Osteoblast (primary cell): ENCODE data around the gene MALRD1. TPM values are rescaled to one million over a fixed set of nuclear protein-coding genes. Genes with fewer than 3 reads are reported as not detected.

ENCODE experiments used
- DNase-seq: peaks from one replicate; pipeline ENCODE4 v3.0.0; 2011; ENCODE audit warnings: low spot score, mixed read lengths; ENCODE audit not compliant: insufficient read length; ENCODE audit errors: missing footprints
- H2AFZ ChIP-seq: 2 replicates; pipeline ENCODE4 v1.6.0; 2011; ENCODE audit warnings: mild to moderate bottlenecking, low read length
- H3K27ac ChIP-seq: 2 replicates; pipeline ENCODE4 v1.5.1; 2011; ENCODE audit warnings: mild to moderate bottlenecking, low read depth, low read length, moderate library complexity
- H3K27me3 ChIP-seq: 2 replicates; pipeline ENCODE4 v1.6.0; 2012; ENCODE audit warnings: mild to moderate bottlenecking, control low read depth, inconsistent platforms, low read length, moderate library complexity; ENCODE audit not compliant: insufficient read depth
- H3K36me3 ChIP-seq: 2 replicates; pipeline ENCODE4 v1.5.1; 2011; ENCODE audit warnings: mild to moderate bottlenecking, low read length, control low read depth, moderate library complexity; ENCODE audit not compliant: insufficient read depth
- H3K4me1 ChIP-seq: 2 replicates; pipeline ENCODE4 v1.5.1; 2011; ENCODE audit warnings: mild to moderate bottlenecking, low read length, control low read depth, moderate library complexity; ENCODE audit not compliant: insufficient read depth
- H3K4me2 ChIP-seq: 2 replicates; pipeline ENCODE4 v1.6.0; 2011; ENCODE audit warnings: mild to moderate bottlenecking, low read length; ENCODE audit not compliant: insufficient read depth
- H3K4me3 ChIP-seq: fragments of 200-600 bp; sonication (generic); 3 replicates; pipeline ENCODE4 v1.5.1; 2012; ENCODE audit warnings: mild to moderate bottlenecking, low read length, inconsistent platforms; ENCODE audit not compliant: insufficient read depth
- H3K79me2 ChIP-seq: 2 replicates; pipeline ENCODE4 v1.6.0; 2012; ENCODE audit warnings: mild to moderate bottlenecking, low read length, control low read depth, inconsistent platforms; ENCODE audit not compliant: insufficient read depth
- H3K9me3 ChIP-seq: 2 replicates; pipeline ENCODE4 v1.5.1; 2011; ENCODE audit warnings: low read depth, low read length, control low read depth
- H4K20me1 ChIP-seq: 2 replicates; pipeline ENCODE4 v1.6.0; 2012; ENCODE audit warnings: mild to moderate bottlenecking, low read length, control low read depth; ENCODE audit not compliant: insufficient read depth
- CTCF ChIP-seq: IDR thresholded peaks from 2 replicates; pipeline ENCODE4 v1.5.1; 2011; ENCODE audit warnings: mild to moderate bottlenecking, low read depth, low read length, moderate library complexity; ENCODE audit errors: extremely low read depth
- total RNA-seq: library from RNA; depleted of rRNA; stranded (reverse); fragments of >200 nt; gene quantifications from 2 replicates; pipeline ENCODE4 v1.2.3, GENCODE V29; 2012

MALRD1 gene
- total RNA-seq, 1 donor: 2.9 TPM

DNA sequence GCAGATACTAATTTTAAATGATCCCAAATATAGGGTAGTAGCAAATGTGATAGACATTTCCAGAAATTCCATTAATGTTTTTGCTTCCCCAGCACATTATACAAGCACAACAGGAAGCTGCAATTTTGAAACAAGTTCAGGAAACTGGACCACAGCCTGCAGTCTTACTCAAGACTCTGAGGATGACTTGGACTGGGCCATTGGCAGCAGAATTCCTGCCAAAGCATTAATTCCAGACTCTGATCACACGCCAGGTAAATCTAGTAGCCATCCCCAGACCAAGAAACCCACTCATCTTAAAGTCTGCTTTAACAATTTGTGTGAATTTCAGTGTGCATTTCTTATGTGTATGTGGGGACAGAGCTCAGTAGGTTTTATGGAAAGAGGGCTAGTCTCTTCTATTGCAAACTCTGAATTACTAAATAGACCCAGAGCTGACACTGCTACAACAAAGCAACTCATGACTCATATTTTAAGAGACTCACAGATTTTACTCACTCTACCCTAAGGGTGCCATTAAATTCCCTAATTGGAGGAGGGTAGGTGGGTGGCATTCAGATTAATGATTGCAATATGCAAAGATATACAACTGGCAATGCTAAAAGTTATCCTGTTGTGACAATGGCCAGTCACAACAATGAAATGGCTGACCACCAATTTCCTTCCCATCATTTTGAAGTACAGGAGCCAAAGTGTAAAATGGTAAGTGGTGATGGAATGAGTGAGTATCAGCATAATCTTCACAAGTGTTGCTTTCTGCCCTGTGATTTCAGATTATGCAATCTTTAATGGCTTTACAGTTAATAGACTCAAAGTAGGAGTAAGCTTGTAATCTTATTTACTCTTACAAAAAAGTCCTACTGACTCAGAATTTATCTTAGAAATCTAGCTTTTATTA, 450.0 kb downstream of the MALRD1 start:
- no peaks in the 10 kb centered on the region for H3K27me3 ChIP-seq
- H4K20me1 ChIP-seq: no peaks in the 10 kb centered on the region
- no peak for DNase-seq
- H3K36me3 ChIP-seq: no peaks in the 10 kb centered on the region
- no peak overlapping the region for H3K4me3 ChIP-seq
- H3K4me2 ChIP-seq: no peak overlapping the region
- no peak overlapping the region for H2AFZ ChIP-seq
- no peaks in the 10 kb centered on the region for H3K9me3 ChIP-seq
- no peak overlapping the region for H3K27ac ChIP-seq
- H3K79me2 ChIP-seq: no peaks in the 10 kb centered on the region
- H3K4me1 ChIP-seq: no peaks in the 10 kb centered on the region
- no peak for TF ChIP-seq CTCF

- no peak for DNase-seq
- Histone ChIP-seq H2AFZ (no peak overlapping the region), H3K27ac (no peak overlapping the region), H3K4me2 (no peak overlapping the region), H3K36me3 (no peaks in the 10 kb centered on the region), H3K9me3 (no peaks in the 10 kb centered on the region), H3K27me3 (no peaks in the 10 kb centered on the region), H3K4me3 (no peak overlapping the region), H3K79me2 (no peaks in the 10 kb centered on the region), H3K4me1 (no peaks in the 10 kb centered on the region), H4K20me1 (no peaks in the 10 kb centered on the region)
- TF ChIP-seq CTCF: no peak
Observed at GRCh38 chr10:19499291-19499770, 450.7 kb downstream of the MALRD1 start.

GRCh38 chr10:19500959-19501358, 452.4 kb downstream of the MALRD1 start:
- H3K4me1 ChIP-seq: no peaks in the 10 kb centered on the region
- H3K4me2 ChIP-seq: no peak overlapping the region
- H3K27me3 ChIP-seq: no peaks in the 10 kb centered on the region
- DNase-seq: no peak
- no peaks in the 10 kb centered on the region for H4K20me1 ChIP-seq
- H3K79me2 ChIP-seq: no peaks in the 10 kb centered on the region
- H3K27ac ChIP-seq: no peak overlapping the region
- no peak overlapping the region for H2AFZ ChIP-seq
- H3K9me3 ChIP-seq: no peaks in the 10 kb centered on the region
- no peaks in the 10 kb centered on the region for H3K36me3 ChIP-seq
- no peak for TF ChIP-seq CTCF
- H3K4me3 ChIP-seq: no peak overlapping the region
